HepG2 (cell line): ENCODE data around the gene BCLAF1. TPM values are rescaled to one million over a fixed set of nuclear protein-coding genes. Genes with fewer than 3 reads are reported as not detected.

Experiments used
- AGO1 ChIP-seq: fragments of 200-400 bp; formaldehyde crosslinking; IDR thresholded peaks from 2 replicates; pipeline ENCODE4 v1.6.1; 2017; ENCODE audit warnings: mild to moderate bottlenecking, low read depth, low read length, moderate library complexity; ENCODE audit not compliant: poor library complexity, severe bottlenecking
- ASH2L ChIP-seq: fragments of 300-600, 200-600 bp; sonication (generic); IDR thresholded peaks from 2 replicates; pipeline ENCODE4 v1.7.0; 2017; ENCODE audit warnings: low read depth, mild to moderate bottlenecking, moderate library complexity, mixed read lengths, low read length; ENCODE audit not compliant: insufficient read length
- CEBPG ChIP-seq: IDR thresholded peaks from 2 replicates; pipeline ENCODE4 v1.6.1; 2016
- CREB3 ChIP-seq: sonication (generic); formaldehyde crosslinking; IDR thresholded peaks from 2 replicates; pipeline ENCODE4 v1.5.0; 2020; ENCODE audit warnings: missing genetic modification reagents
- FOXA3 ChIP-seq: IDR thresholded peaks from 2 replicates; pipeline ENCODE4 v1.6.1; 2016; ENCODE audit warnings: missing genetic modification reagents, missing compliant biosample characterization
- NFYB ChIP-seq: sonication (generic); formaldehyde crosslinking; IDR thresholded peaks from 2 replicates; pipeline ENCODE4 v1.4.0; 2020; ENCODE audit warnings: missing genetic modification reagents
- NR2F1 ChIP-seq, 2 experiments: fragments of 450-650 bp in 1 of 2; formaldehyde crosslinking in 1 of 2; IDR thresholded peaks; 2 replicates each; pipeline versions ENCODE4 v1.5.0 to v1.6.1; 2016 to 2020; ENCODE audit warnings: mild to moderate bottlenecking in 1 of 2, missing compliant biosample characterization in 1 of 2, missing genetic modification reagents in 1 of 2, moderate library complexity in 1 of 2
- RBM22 ChIP-seq: fragments of 200-400 bp; formaldehyde crosslinking; optimal IDR thresholded peaks from 2 replicates; pipeline ENCODE3; 2017; ENCODE audit warnings: mild to moderate bottlenecking, low read length, moderate library complexity
- RXRB ChIP-seq: IDR thresholded peaks from 2 replicates; pipeline ENCODE4 v1.6.1; 2016; ENCODE audit warnings: borderline replicate concordance, missing genetic modification reagents, missing compliant biosample characterization
- WIZ ChIP-seq: sonication (generic); formaldehyde crosslinking; IDR thresholded peaks from 2 replicates; pipeline ENCODE4 v1.5.1; 2020; ENCODE audit warnings: mild to moderate bottlenecking, missing genetic modification reagents
- ZFP37 ChIP-seq: sonication (generic); formaldehyde crosslinking; IDR thresholded peaks from 2 replicates; pipeline ENCODE4 v1.4.0; 2020; ENCODE audit warnings: missing genetic modification reagents, borderline replicate concordance
- ZNF235 ChIP-seq: sonication (generic); formaldehyde crosslinking; IDR thresholded peaks from 2 replicates; pipeline ENCODE4 v1.8.1; 2023; ENCODE audit warnings: mild to moderate bottlenecking, missing genetic modification reagents, borderline replicate concordance
- ZNF761 ChIP-seq: sonication (generic); formaldehyde crosslinking; conservative IDR thresholded peaks from 2 replicates; pipeline ENCODE4 v1.4.0; 2020; ENCODE audit warnings: mild to moderate bottlenecking, missing genetic modification reagents
- ZNF777 ChIP-seq: sonication (generic); formaldehyde crosslinking; IDR thresholded peaks from 2 replicates; pipeline ENCODE4 v1.4.0; 2020; ENCODE audit warnings: missing genetic modification reagents
- ZNF790 ChIP-seq: sonication (generic); formaldehyde crosslinking; IDR thresholded peaks from 2 replicates; pipeline ENCODE4 v1.8.0; 2022; ENCODE audit warnings: missing genetic modification reagents, mild to moderate bottlenecking, borderline replicate concordance
- polyA plus RNA-seq, 8 experiments: library from polyadenylated mRNA; depleted of rRNA in 3 of 8; stranded (reverse) in 7 of 8; unstranded in 1 of 8; fragments of >200 nt; fragmentation: Illumina TruSeq in 4 of 8; extraction: Trizol in 4 of 8; gene quantifications; 2 replicates each; pipeline versions ENCODE4 v1.2.1 to v1.2.3, GENCODE V29; 2011 to 2016; ENCODE audit warnings: low read depth in 4 of 8, missing spikeins in 1 of 8, mixed read lengths in 1 of 8; ENCODE audit not compliant: insufficient read depth in 1 of 8
- total RNA-seq, 5 experiments: library from RNA; depleted of rRNA; stranded (reverse); fragments of >200 nt; fragmentation: Illumina TruSeq; extraction: Trizol; gene quantifications; 2 replicates each; pipeline ENCODE4 v1.2.3, GENCODE V29; 2016; ENCODE audit warnings: low read depth in 1 of 5
- TF ChIP-seq, protein P1 (sequence below): sonication (generic); formaldehyde crosslinking; IDR thresholded peaks from 2 replicates; pipeline ENCODE4 v1.4.0; 2020; ENCODE audit warnings: missing genetic modification reagents, mild to moderate bottlenecking, borderline replicate concordance
- TF ChIP-seq, protein P2 (sequence below): IDR thresholded peaks from 2 replicates; pipeline ENCODE4 v1.6.1; 2018; ENCODE audit warnings: missing genetic modification reagents, mild to moderate bottlenecking, missing compliant biosample characterization
- TF ChIP-seq, protein P3 (sequence below): sonication (generic); formaldehyde crosslinking; IDR thresholded peaks from 2 replicates; pipeline ENCODE4 v1.5.0; 2020; ENCODE audit warnings: mild to moderate bottlenecking, missing genetic modification reagents, borderline replicate concordance
- TF ChIP-seq, protein P4 (sequence below), 2 experiments: fragments of 450-650 bp in 1 of 2; sonication (generic) in 1 of 2; formaldehyde crosslinking; IDR thresholded peaks; 2 replicates each; pipeline versions ENCODE4 v1.5.0 to v1.8.0; 2020 to 2022; ENCODE audit warnings: mild to moderate bottlenecking in 1 of 2, missing genetic modification reagents in 1 of 2

Gene BCLAF1
- total and polyA plus RNA-seq, 2 of the 13 experiments (the other 11 are each of a cell fraction or from before 2014, with no cell fraction given): 55.3 to 292 TPM

- TF ChIP-seq, protein P1, sequence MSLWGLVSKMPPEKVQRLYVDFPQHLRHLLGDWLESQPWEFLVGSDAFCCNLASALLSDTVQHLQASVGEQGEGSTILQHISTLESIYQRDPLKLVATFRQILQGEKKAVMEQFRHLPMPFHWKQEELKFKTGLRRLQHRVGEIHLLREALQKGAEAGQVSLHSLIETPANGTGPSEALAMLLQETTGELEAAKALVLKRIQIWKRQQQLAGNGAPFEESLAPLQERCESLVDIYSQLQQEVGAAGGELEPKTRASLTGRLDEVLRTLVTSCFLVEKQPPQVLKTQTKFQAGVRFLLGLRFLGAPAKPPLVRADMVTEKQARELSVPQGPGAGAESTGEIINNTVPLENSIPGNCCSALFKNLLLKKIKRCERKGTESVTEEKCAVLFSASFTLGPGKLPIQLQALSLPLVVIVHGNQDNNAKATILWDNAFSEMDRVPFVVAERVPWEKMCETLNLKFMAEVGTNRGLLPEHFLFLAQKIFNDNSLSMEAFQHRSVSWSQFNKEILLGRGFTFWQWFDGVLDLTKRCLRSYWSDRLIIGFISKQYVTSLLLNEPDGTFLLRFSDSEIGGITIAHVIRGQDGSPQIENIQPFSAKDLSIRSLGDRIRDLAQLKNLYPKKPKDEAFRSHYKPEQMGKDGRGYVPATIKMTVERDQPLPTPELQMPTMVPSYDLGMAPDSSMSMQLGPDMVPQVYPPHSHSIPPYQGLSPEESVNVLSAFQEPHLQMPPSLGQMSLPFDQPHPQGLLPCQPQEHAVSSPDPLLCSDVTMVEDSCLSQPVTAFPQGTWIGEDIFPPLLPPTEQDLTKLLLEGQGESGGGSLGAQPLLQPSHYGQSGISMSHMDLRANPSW: 0 out of 2 replicates have a peak, but pooled peaks have one; percentile 17
- TF ChIP-seq CREB3 (CRISPR knock-in tag) (no peak), FOXA3 (peak; percentile 22; the same call in 1 of the 2 replicates), ZNF235 (CRISPR knock-in tag) (no peak), ZNF761 (no peak), RXRB (CRISPR knock-in tag) (peak; percentile 31; the same call in 1 of the 2 replicates), NR2F1 (CRISPR knock-in tag; IDR thresholded peaks at IDR 0.05) (peak; percentile 3 to 29; a peak in 1 of 4 replicates), WIZ (CRISPR knock-in tag) (no peak), ZNF790 (no peak), CEBPG (CRISPR knock-in tag) (peak; percentile 83), AGO1 (no peak), ASH2L (peak; percentile 8), RBM22 (no peak), ZFP37 (CRISPR knock-in tag) (no peak), ZNF777 (CRISPR knock-in tag) (0 out of 2 replicates have a peak, but pooled peaks have one; percentile 39), NFYB (no peak)
- TF ChIP-seq, protein P2, sequence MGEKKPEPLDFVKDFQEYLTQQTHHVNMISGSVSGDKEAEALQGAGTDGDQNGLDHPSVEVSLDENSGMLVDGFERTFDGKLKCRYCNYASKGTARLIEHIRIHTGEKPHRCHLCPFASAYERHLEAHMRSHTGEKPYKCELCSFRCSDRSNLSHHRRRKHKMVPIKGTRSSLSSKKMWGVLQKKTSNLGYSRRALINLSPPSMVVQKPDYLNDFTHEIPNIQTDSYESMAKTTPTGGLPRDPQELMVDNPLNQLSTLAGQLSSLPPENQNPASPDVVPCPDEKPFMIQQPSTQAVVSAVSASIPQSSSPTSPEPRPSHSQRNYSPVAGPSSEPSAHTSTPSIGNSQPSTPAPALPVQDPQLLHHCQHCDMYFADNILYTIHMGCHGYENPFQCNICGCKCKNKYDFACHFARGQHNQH (CRISPR knock-in tag): 0 out of 2 replicates have a peak, but pooled peaks have one; percentile 26
- TF ChIP-seq, protein P3, sequence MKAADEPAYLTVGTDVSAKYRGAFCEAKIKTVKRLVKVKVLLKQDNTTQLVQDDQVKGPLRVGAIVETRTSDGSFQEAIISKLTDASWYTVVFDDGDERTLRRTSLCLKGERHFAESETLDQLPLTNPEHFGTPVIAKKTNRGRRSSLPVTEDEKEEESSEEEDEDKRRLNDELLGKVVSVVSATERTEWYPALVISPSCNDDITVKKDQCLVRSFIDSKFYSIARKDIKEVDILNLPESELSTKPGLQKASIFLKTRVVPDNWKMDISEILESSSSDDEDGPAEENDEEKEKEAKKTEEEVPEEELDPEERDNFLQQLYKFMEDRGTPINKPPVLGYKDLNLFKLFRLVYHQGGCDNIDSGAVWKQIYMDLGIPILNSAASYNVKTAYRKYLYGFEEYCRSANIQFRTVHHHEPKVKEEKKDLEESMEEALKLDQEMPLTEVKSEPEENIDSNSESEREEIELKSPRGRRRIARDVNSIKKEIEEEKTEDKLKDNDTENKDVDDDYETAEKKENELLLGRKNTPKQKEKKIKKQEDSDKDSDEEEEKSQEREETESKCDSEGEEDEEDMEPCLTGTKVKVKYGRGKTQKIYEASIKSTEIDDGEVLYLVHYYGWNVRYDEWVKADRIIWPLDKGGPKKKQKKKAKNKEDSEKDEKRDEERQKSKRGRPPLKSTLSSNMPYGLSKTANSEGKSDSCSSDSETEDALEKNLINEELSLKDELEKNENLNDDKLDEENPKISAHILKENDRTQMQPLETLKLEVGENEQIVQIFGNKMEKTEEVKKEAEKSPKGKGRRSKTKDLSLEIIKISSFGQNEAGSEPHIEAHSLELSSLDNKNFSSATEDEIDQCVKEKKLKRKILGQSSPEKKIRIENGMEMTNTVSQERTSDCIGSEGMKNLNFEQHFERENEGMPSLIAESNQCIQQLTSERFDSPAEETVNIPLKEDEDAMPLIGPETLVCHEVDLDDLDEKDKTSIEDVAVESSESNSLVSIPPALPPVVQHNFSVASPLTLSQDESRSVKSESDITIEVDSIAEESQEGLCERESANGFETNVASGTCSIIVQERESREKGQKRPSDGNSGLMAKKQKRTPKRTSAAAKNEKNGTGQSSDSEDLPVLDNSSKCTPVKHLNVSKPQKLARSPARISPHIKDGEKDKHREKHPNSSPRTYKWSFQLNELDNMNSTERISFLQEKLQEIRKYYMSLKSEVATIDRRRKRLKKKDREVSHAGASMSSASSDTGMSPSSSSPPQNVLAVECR (CRISPR knock-in tag): no peak
- TF ChIP-seq, protein P4, sequence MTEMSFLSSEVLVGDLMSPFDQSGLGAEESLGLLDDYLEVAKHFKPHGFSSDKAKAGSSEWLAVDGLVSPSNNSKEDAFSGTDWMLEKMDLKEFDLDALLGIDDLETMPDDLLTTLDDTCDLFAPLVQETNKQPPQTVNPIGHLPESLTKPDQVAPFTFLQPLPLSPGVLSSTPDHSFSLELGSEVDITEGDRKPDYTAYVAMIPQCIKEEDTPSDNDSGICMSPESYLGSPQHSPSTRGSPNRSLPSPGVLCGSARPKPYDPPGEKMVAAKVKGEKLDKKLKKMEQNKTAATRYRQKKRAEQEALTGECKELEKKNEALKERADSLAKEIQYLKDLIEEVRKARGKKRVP (CRISPR knock-in tag; IDR thresholded peaks at IDR 0.05): peak in 1 of 2 experiments; percentile 99; a peak in 2 of 4 replicates
These were observed 63.5 kb downstream of the BCLAF1 start (continued) for GRCh38 chr6:136226027-136226673.
